ENCODE results near the gene ZNF334. TPM values are rescaled to one million over a fixed set of nuclear protein-coding genes. Genes with fewer than 3 reads are reported as not detected.

ZNF334 gene
- total and polyA plus RNA-seq, 2 of the 4 experiments (the other 2 are of a cell fraction): 1.4 to 2.1 TPM

DNA sequence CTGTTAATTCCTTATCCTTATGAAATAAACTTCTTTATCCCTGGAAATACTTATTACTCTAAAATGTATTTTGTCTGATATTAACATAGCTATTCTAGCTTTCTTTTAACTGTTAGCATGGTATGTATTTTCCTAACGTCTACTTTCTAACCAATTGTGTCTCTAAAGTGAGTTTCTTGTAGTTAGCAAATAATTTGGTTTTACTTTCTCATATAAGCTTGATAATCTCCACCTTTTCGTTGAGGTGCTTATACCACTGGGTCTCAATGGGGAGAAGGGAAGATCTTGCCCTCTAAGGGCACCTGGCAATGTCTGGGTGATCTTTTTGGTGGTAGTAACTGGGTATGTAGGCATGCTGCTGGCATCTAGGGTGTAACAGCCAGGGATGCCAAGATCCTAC, 25.7 kb downstream of the ZNF334 start:
- H2AFZ ChIP-seq (replicated peaks; ENCODE audit: low read length, poor library complexity): no peak overlapping the region
- POLR2A ChIA-PET (ENCODE audit: unreplicated experiment): no interaction called here
- no peak overlapping the region for H3K4ac ChIP-seq (ENCODE audit: low read depth, low read length)
- no peak overlapping the region for H3K18ac ChIP-seq (ENCODE audit: low read depth, low read length)
- no peak overlapping the region for H3K9ac ChIP-seq (ENCODE audit: low read depth, low read length)
- no peak overlapping the region for H2BK20ac ChIP-seq (ENCODE audit: low read depth, low read length)
- no peaks in the 10 kb centered on the region for H3K79me1 ChIP-seq (ENCODE audit: low read depth in 1 of 2, low read length in 2 of 2)
- no peak overlapping the region for H3K23ac ChIP-seq (ENCODE audit: low read depth, low read length)
- no peak overlapping the region for H3K56ac ChIP-seq (ENCODE audit: extremely low read depth, insufficient read depth, low read length)
- BruUV-seq (replicated peaks): no TSS peak
- no CpG with 5 or more reads among the region's 2 CpGs for WGBS, 2 experiments (ENCODE audit: extremely low coverage in 2 of 2, insufficient read length in 1 of 2)
- DNase-seq (no peak), ATAC-seq (ENCODE audit: low read depth) (no peak)
- H3K36me3 ChIP-seq (ENCODE audit: control insufficient read depth, insufficient read depth, low read length): no peaks in the 10 kb centered on the region
- no peak overlapping the region for H2BK120ac ChIP-seq (ENCODE audit: low read depth, low read length)
- no peak overlapping the region for H2AK9ac ChIP-seq (replicated peaks; ENCODE audit: low read depth, low read length, poor library complexity)
- no peak overlapping the region for H4K91ac ChIP-seq (ENCODE audit: insufficient read depth, low read depth, low read length)
- H4K5ac ChIP-seq (ENCODE audit: low read depth, low read length): no peak overlapping the region
- no peak overlapping the region for H3K4me2 ChIP-seq (ENCODE audit: low read depth, low read length)
- no peaks in the 10 kb centered on the region for H3K9me3 ChIP-seq (ENCODE audit: control insufficient read depth, insufficient read depth, low read length)
- intact Hi-C loops (cut with micrococcal nuclease) (no loop called here), in situ Hi-C loops (cut with MboI; ENCODE audit: low sequenced_read_pairs) (no loop called here), dilution Hi-C loops (cut with HindIII; ENCODE audit: low sequenced_read_pairs, unreplicated experiment) (no loop called here)
- H4K20me1 ChIP-seq (ENCODE audit: insufficient read depth, low read length): no peaks in the 10 kb centered on the region
- H3K27ac ChIP-seq (ENCODE audit: insufficient read depth, low read length): no peak overlapping the region
- H4K8ac ChIP-seq (ENCODE audit: low read depth in 2 of 2, low read length in 2 of 2): no peak overlapping the region
- no peaks in the 10 kb centered on the region; the same call in 1 of the 2 replicates for H3K27me3 ChIP-seq (ENCODE audit: control insufficient read depth, insufficient read depth, low read length)
- CTCF ChIA-PET: no interaction called here
- no peak overlapping the region for H3K14ac ChIP-seq (replicated peaks; ENCODE audit: low read depth, low read length)
- H2BK5ac ChIP-seq (ENCODE audit: low read depth, low read length, poor library complexity, severe bottlenecking): no peak overlapping the region
- no peak overlapping the region for H2AK5ac ChIP-seq (ENCODE audit: low read depth, low read length)
- H3K4me3 ChIP-seq (ENCODE audit: insufficient read depth, low read depth, low read length): no peak overlapping the region
- TF ChIP-seq CEBPB (IDR thresholded peaks at IDR 0.05; ENCODE audit: low read depth, low read length) (no peak), BHLHE40 (IDR thresholded peaks at IDR 0.05; ENCODE audit: low read depth, low read length) (no peak), MAZ (IDR thresholded peaks at IDR 0.05; ENCODE audit: borderline replicate concordance, low read depth, low read length) (no peak), RAD21 (IDR thresholded peaks at IDR 0.05; ENCODE audit: low read length) (no peak), RFX5 (IDR thresholded peaks at IDR 0.05; ENCODE audit: low read depth, low read length) (no peak), POLR2A (IDR thresholded peaks at IDR 0.05; ENCODE audit: low read depth, low read length) (no peak), MXI1 (IDR thresholded peaks at IDR 0.05; ENCODE audit: borderline replicate concordance, low read depth, low read length) (no peak)
- TF ChIP-seq, protein P1, sequence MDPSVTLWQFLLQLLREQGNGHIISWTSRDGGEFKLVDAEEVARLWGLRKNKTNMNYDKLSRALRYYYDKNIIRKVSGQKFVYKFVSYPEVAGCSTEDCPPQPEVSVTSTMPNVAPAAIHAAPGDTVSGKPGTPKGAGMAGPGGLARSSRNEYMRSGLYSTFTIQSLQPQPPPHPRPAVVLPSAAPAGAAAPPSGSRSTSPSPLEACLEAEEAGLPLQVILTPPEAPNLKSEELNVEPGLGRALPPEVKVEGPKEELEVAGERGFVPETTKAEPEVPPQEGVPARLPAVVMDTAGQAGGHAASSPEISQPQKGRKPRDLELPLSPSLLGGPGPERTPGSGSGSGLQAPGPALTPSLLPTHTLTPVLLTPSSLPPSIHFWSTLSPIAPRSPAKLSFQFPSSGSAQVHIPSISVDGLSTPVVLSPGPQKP (IDR thresholded peaks at IDR 0.05; ENCODE audit: borderline replicate concordance, low read depth, low read length): no peak
- TF ChIP-seq, protein P2, sequence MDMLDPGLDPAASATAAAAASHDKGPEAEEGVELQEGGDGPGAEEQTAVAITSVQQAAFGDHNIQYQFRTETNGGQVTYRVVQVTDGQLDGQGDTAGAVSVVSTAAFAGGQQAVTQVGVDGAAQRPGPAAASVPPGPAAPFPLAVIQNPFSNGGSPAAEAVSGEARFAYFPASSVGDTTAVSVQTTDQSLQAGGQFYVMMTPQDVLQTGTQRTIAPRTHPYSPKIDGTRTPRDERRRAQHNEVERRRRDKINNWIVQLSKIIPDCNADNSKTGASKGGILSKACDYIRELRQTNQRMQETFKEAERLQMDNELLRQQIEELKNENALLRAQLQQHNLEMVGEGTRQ (IDR thresholded peaks at IDR 0.05; ENCODE audit: low read depth, low read length): no peak
- TF ChIP-seq, protein P3, sequence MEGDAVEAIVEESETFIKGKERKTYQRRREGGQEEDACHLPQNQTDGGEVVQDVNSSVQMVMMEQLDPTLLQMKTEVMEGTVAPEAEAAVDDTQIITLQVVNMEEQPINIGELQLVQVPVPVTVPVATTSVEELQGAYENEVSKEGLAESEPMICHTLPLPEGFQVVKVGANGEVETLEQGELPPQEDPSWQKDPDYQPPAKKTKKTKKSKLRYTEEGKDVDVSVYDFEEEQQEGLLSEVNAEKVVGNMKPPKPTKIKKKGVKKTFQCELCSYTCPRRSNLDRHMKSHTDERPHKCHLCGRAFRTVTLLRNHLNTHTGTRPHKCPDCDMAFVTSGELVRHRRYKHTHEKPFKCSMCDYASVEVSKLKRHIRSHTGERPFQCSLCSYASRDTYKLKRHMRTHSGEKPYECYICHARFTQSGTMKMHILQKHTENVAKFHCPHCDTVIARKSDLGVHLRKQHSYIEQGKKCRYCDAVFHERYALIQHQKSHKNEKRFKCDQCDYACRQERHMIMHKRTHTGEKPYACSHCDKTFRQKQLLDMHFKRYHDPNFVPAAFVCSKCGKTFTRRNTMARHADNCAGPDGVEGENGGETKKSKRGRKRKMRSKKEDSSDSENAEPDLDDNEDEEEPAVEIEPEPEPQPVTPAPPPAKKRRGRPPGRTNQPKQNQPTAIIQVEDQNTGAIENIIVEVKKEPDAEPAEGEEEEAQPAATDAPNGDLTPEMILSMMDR (conservative IDR thresholded peaks at IDR 0.05; ENCODE audit: low read depth, low read length): no peak
- no peaks in the 10 kb centered on the region for H3K4me1 ChIP-seq (ENCODE audit: control insufficient read depth, insufficient read depth, low read length)
- H3K9me1 ChIP-seq (ENCODE audit: insufficient read depth, low read length): no peaks in the 10 kb centered on the region
- H2BK15ac ChIP-seq (ENCODE audit: low read depth, low read length): no peak overlapping the region
